ENCODE measurements around the gene GPR146. TPM values are rescaled to one million over a fixed set of nuclear protein-coding genes. Genes with fewer than 3 reads are reported as not detected.

The GPR146 gene
- total RNA-seq, 1 experiment from 2014 or later: 9.2 TPM

GRCh38 chr7:1026721-1027161 is 17.6 kb upstream of the GPR146 start:
- Histone ChIP-seq H3K9ac (ENCODE audit: low read length) (no peak overlapping the region), H3K9me3 (ENCODE audit: low read length) (no peaks in the 10 kb centered on the region), H4K20me1 (ENCODE audit: insufficient read depth, low read depth, low read length) (peaks cover 49% of the 10 kb centered on the region), H3K36me3 (ENCODE audit: insufficient read depth, low read length) (no peaks in the 10 kb centered on the region), H3K4me1 (ENCODE audit: low read length) (peaks cover 60% of the 10 kb centered on the region), H3K4me3 (ENCODE audit: low read length) (peak overlapping the region; percentile 62; the same call in 1 of the 2 replicates), H3K79me2 (ENCODE audit: low read length) (no peaks in the 10 kb centered on the region), H3K27me3 (ENCODE audit: low read length) (no peaks in the 10 kb centered on the region), H3K4me2 (ENCODE audit: low read depth, low read length, poor library complexity, severe bottlenecking) (peak overlapping the region; percentile 77), H2AFZ (ENCODE audit: low read length) (no peak overlapping the region), H3K27ac (ENCODE audit: low read length) (no peak overlapping the region), H3K9me2 (replicated peaks; ENCODE audit: insufficient read depth, low read length) (no peaks in the 10 kb centered on the region)
- no peak for DNase-seq

GRCh38 chr7:1027242-1028043 is 16.9 kb upstream of the GPR146 start:
- Histone ChIP-seq H3K27ac (ENCODE audit: low read length) (no peak overlapping the region), H3K4me2 (ENCODE audit: low read depth, low read length, poor library complexity, severe bottlenecking) (peak overlapping the region; percentile 77), H3K9me2 (replicated peaks; ENCODE audit: insufficient read depth, low read length) (no peaks in the 10 kb centered on the region), H3K4me1 (ENCODE audit: low read length) (peaks cover 60% of the 10 kb centered on the region), H3K4me3 (ENCODE audit: low read length) (peak overlapping the region; percentile 62; the same call in 1 of the 2 replicates), H3K9ac (ENCODE audit: low read length) (peak overlapping the region; percentile 65), H4K20me1 (ENCODE audit: insufficient read depth, low read depth, low read length) (peaks cover 42% of the 10 kb centered on the region), H3K36me3 (ENCODE audit: insufficient read depth, low read length) (no peaks in the 10 kb centered on the region), H2AFZ (ENCODE audit: low read length) (no peak overlapping the region), H3K27me3 (ENCODE audit: low read length) (no peaks in the 10 kb centered on the region), H3K9me3 (ENCODE audit: low read length) (no peaks in the 10 kb centered on the region), H3K79me2 (ENCODE audit: low read length) (no peaks in the 10 kb centered on the region)
- no peak for DNase-seq

GRCh38 chr7:1028044-1028770 is 16.1 kb upstream of the GPR146 start:
- no peak overlapping the region for H3K27ac ChIP-seq (ENCODE audit: low read length)
- H3K4me2 ChIP-seq (ENCODE audit: low read depth, low read length, poor library complexity, severe bottlenecking): peak overlapping the region; percentile 77
- no peaks in the 10 kb centered on the region for H3K9me2 ChIP-seq (replicated peaks; ENCODE audit: insufficient read depth, low read length)
- DNase-seq: peak; percentile 66
- peak overlapping the region; percentile 65 for H3K9ac ChIP-seq (ENCODE audit: low read length)
- H3K4me3 ChIP-seq (ENCODE audit: low read length): peak overlapping the region; percentile 62; the same call in 1 of the 2 replicates
- H3K36me3 ChIP-seq (ENCODE audit: insufficient read depth, low read length): no peaks in the 10 kb centered on the region
- H3K79me2 ChIP-seq (ENCODE audit: low read length): no peaks in the 10 kb centered on the region
- no peak overlapping the region for H2AFZ ChIP-seq (ENCODE audit: low read length)
- H4K20me1 ChIP-seq (ENCODE audit: insufficient read depth, low read depth, low read length): peaks cover 41% of the 10 kb centered on the region
- H3K9me3 ChIP-seq (ENCODE audit: low read length): no peaks in the 10 kb centered on the region
- H3K4me1 ChIP-seq (ENCODE audit: low read length): peaks cover 53% of the 10 kb centered on the region
- no peaks in the 10 kb centered on the region for H3K27me3 ChIP-seq (ENCODE audit: low read length)

- Histone ChIP-seq H3K79me2 (ENCODE audit: low read length) (no peaks in the 10 kb centered on the region), H2AFZ (ENCODE audit: low read length) (no peak overlapping the region), H3K4me2 (ENCODE audit: low read depth, low read length, poor library complexity, severe bottlenecking) (peak overlapping the region; percentile 77), H3K27ac (ENCODE audit: low read length) (no peak overlapping the region), H3K9ac (ENCODE audit: low read length) (peak overlapping the region; percentile 65), H3K9me2 (replicated peaks; ENCODE audit: insufficient read depth, low read length) (no peaks in the 10 kb centered on the region), H3K9me3 (ENCODE audit: low read length) (no peaks in the 10 kb centered on the region), H3K4me3 (ENCODE audit: low read length) (peak overlapping the region; percentile 62; the same call in 1 of the 2 replicates), H3K4me1 (ENCODE audit: low read length) (peaks cover 45% of the 10 kb centered on the region), H3K27me3 (ENCODE audit: low read length) (no peaks in the 10 kb centered on the region), H4K20me1 (ENCODE audit: insufficient read depth, low read depth, low read length) (peaks cover 35% of the 10 kb centered on the region), H3K36me3 (ENCODE audit: insufficient read depth, low read length) (no peaks in the 10 kb centered on the region)
- no peak for DNase-seq
These were observed 15.3 kb upstream of the GPR146 start for GRCh38 chr7:1028775-1029636.

GRCh38 chr7:1029637-1030443 is 14.5 kb upstream of the GPR146 start:
- no peaks in the 10 kb centered on the region for H3K79me2 ChIP-seq (ENCODE audit: low read length)
- peaks cover 37% of the 10 kb centered on the region for H3K4me1 ChIP-seq (ENCODE audit: low read length)
- H3K9me2 ChIP-seq (replicated peaks; ENCODE audit: insufficient read depth, low read length): no peaks in the 10 kb centered on the region
- no peak overlapping the region for H3K27ac ChIP-seq (ENCODE audit: low read length)
- peaks cover 34% of the 10 kb centered on the region for H4K20me1 ChIP-seq (ENCODE audit: insufficient read depth, low read depth, low read length)
- no peak overlapping the region for H3K4me3 ChIP-seq (ENCODE audit: low read length)
- H3K27me3 ChIP-seq (ENCODE audit: low read length): no peaks in the 10 kb centered on the region
- H2AFZ ChIP-seq (ENCODE audit: low read length): no peak overlapping the region
- no peak for DNase-seq
- no peaks in the 10 kb centered on the region for H3K36me3 ChIP-seq (ENCODE audit: insufficient read depth, low read length)
- no peaks in the 10 kb centered on the region for H3K9me3 ChIP-seq (ENCODE audit: low read length)
- no peak overlapping the region for H3K9ac ChIP-seq (ENCODE audit: low read length)
- no peak overlapping the region for H3K4me2 ChIP-seq (ENCODE audit: low read depth, low read length, poor library complexity, severe bottlenecking)

- no peak overlapping the region for H3K4me3 ChIP-seq (ENCODE audit: low read length)
- no peak overlapping the region for H3K27ac ChIP-seq (ENCODE audit: low read length)
- DNase-seq: no peak
- no peaks in the 10 kb centered on the region for H3K9me2 ChIP-seq (replicated peaks; ENCODE audit: insufficient read depth, low read length)
- H3K36me3 ChIP-seq (ENCODE audit: insufficient read depth, low read length): no peaks in the 10 kb centered on the region
- no peak overlapping the region for H2AFZ ChIP-seq (ENCODE audit: low read length)
- H3K4me2 ChIP-seq (ENCODE audit: low read depth, low read length, poor library complexity, severe bottlenecking): no peak overlapping the region
- no peaks in the 10 kb centered on the region for H3K79me2 ChIP-seq (ENCODE audit: low read length)
- H4K20me1 ChIP-seq (ENCODE audit: insufficient read depth, low read depth, low read length): peaks cover 31% of the 10 kb centered on the region; the same call in 1 of the 2 replicates
- H3K27me3 ChIP-seq (ENCODE audit: low read length): no peaks in the 10 kb centered on the region
- no peak overlapping the region for H3K9ac ChIP-seq (ENCODE audit: low read length)
- H3K4me1 ChIP-seq (ENCODE audit: low read length): peaks cover 30% of the 10 kb centered on the region
- H3K9me3 ChIP-seq (ENCODE audit: low read length): no peaks in the 10 kb centered on the region
These were observed 13.8 kb upstream of the GPR146 start for GRCh38 chr7:1030444-1031070.

GRCh38 chr7:1031716-1032455 is 12.5 kb upstream of the GPR146 start:
- Histone ChIP-seq H2AFZ (ENCODE audit: low read length) (no peak overlapping the region), H3K4me2 (ENCODE audit: low read depth, low read length, poor library complexity, severe bottlenecking) (no peak overlapping the region), H3K9ac (ENCODE audit: low read length) (no peak overlapping the region), H3K4me3 (ENCODE audit: low read length) (no peak overlapping the region), H3K27me3 (ENCODE audit: low read length) (no peaks in the 10 kb centered on the region), H4K20me1 (ENCODE audit: insufficient read depth, low read depth, low read length) (peaks cover 27% of the 10 kb centered on the region; the same call in 1 of the 2 replicates), H3K79me2 (ENCODE audit: low read length) (no peaks in the 10 kb centered on the region), H3K4me1 (ENCODE audit: low read length) (peaks cover 16% of the 10 kb centered on the region), H3K9me2 (replicated peaks; ENCODE audit: insufficient read depth, low read length) (no peaks in the 10 kb centered on the region), H3K9me3 (ENCODE audit: low read length) (no peaks in the 10 kb centered on the region), H3K27ac (ENCODE audit: low read length) (no peak overlapping the region), H3K36me3 (ENCODE audit: insufficient read depth, low read length) (no peaks in the 10 kb centered on the region)
- DNase-seq: no peak
